Amniotic stem cell (primary cell): ENCODE results near the gene REX1BD.
A peak's percentile ranks its signal among the peaks of the same experiment; 100 is the strongest.
"Not testable (repeated sequence)": the region's sequence is repeated elsewhere in the genome, so short reads cannot be mapped to it uniquely, and the experiment has no call there.

Experiments used
- DNase-seq: peaks from one replicate; lab custom pipeline; 2025; lab: John Stamatoyannopoulos, UW

The REX1BD gene

GRCh38 chr19:18588611-18589379 lies at the start of gene REX1BD:
REX1BD (plus strand) TSS chr19:18588798; CDS start chr19:18588802, 4 bp downstream.
- peak; percentile 32 for DNase-seq

GRCh38 chr19:18539372-18539771 lies 49.2 kb upstream of the REX1BD start:
- no peak for DNase-seq

- DNase-seq = not testable (repeated sequence)
These were observed 48.4 kb upstream of the REX1BD start for GRCh38 chr19:18540200-18540599.

- DNase-seq = no peak
These were observed 47.2 kb upstream of the REX1BD start for GRCh38 chr19:18541258-18541991.

- no peak for DNase-seq
These were observed 46.3 kb upstream of the REX1BD start for GRCh38 chr19:18541992-18542940.

GRCh38 chr19:18542941-18543813 lies 45.4 kb upstream of the REX1BD start, which contains the start of gene FKBP8:
FKBP8 (minus strand) TSS chr19:18543573; CDS start chr19:18541970, 1,603 bp downstream.
- peak; percentile 75 for DNase-seq

GRCh38 chr19:18543814-18544475 lies 44.7 kb upstream of the REX1BD start:
- DNase-seq = no peak

- no peak for DNase-seq
These were observed 37.0 kb upstream of the REX1BD start for GRCh38 chr19:18551631-18552030.

- peak; percentile 97 for DNase-seq
These were observed 31.0 kb upstream of the REX1BD start, which contains the start of gene KXD1 for GRCh38 chr19:18557411-18558201. KXD1 (plus strand) TSS chr19:18557870; CDS start chr19:18562057, 4,187 bp downstream.

GRCh38 chr19:18558202-18558555 lies 30.4 kb upstream of the REX1BD start:
- no peak for DNase-seq

- no peak for DNase-seq
These were observed 30.0 kb upstream of the REX1BD start for GRCh38 chr19:18558604-18559003.

- DNase-seq = no peak
These were observed 28.9 kb upstream of the REX1BD start for GRCh38 chr19:18559685-18560084.

- no peak for DNase-seq
These were observed 26.5 kb upstream of the REX1BD start for GRCh38 chr19:18562086-18562485.

GRCh38 chr19:18566953-18567352 lies 21.6 kb upstream of the REX1BD start:
- no peak for DNase-seq

- DNase-seq = no peak
These were observed 20.2 kb upstream of the REX1BD start for GRCh38 chr19:18568367-18568766.

- DNase-seq = peak; percentile 97
These were observed 16.8 kb upstream of the REX1BD start, which contains the start of gene UBA52 for GRCh38 chr19:18571564-18572344. UBA52 (plus strand) TSS chr19:18571857; CDS start chr19:18573301, 1,444 bp downstream.

GRCh38 chr19:18574691-18575291 lies 13.8 kb upstream of the REX1BD start:
- DNase-seq = no peak

- DNase-seq = no peak
These were observed 12.2 kb upstream of the REX1BD start for GRCh38 chr19:18576383-18576782.
